Measurements from ENCODE around the gene PDIA2. TPM values are rescaled to one million over a fixed set of nuclear protein-coding genes. Genes with fewer than 3 reads are reported as not detected.
"Not testable (repeated sequence)": the region's sequence is repeated elsewhere in the genome, so short reads cannot be mapped to it uniquely, and the experiment has no call there.

PDIA2 gene
- total RNA-seq, 1 experiment from 2014 or later = 0.71 TPM

DNA sequence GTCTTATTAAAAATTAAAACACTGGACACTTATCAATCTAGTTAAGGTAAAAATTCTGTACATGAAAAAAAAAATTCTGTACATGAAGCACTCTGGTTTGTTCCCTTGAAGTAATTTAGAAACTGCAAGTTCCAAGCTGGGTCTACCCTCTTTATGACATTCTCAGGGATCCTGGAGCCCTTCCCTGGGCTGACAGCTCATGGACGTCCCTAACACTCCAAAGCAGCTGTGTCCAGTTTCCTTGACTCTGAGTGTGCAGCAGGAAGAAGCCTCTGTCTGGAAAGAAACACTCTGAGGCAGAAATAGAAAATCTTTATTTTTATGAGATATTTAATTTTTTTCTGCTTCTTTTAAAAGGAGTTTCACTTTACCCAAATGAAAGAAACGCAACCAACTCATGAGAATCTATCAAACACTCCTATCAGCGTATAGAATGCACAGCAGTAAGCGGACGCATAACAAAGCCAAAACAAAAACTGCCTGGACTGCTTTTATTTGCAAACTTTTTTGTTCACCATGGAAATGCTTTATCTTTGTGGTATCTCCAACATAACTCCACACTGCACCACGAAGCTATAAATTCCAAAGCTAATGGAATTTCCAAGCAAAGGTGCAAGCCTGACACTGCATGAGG is 48.3 kb downstream of the PDIA2 start:
- H3K4me1 ChIP-seq (ENCODE audit: low read length); DNase-seq; H3K9ac ChIP-seq (ENCODE audit: low read length); H3K27me3 ChIP-seq (ENCODE audit: low read length); H2AFZ ChIP-seq (ENCODE audit: low read length); H3K9me2 ChIP-seq (replicated peaks; ENCODE audit: insufficient read depth, low read length); H3K9me3 ChIP-seq (ENCODE audit: low read length); H3K36me3 ChIP-seq (ENCODE audit: insufficient read depth, low read length); H4K20me1 ChIP-seq (ENCODE audit: insufficient read depth, low read depth, low read length); H3K4me3 ChIP-seq (ENCODE audit: low read length); H3K27ac ChIP-seq (ENCODE audit: low read length); H3K4me2 ChIP-seq (ENCODE audit: low read depth, low read length, poor library complexity, severe bottlenecking): not testable (repeated sequence)
- peaks cover 85% of the 10 kb centered on the region for H3K79me2 ChIP-seq (ENCODE audit: low read length)

DNA sequence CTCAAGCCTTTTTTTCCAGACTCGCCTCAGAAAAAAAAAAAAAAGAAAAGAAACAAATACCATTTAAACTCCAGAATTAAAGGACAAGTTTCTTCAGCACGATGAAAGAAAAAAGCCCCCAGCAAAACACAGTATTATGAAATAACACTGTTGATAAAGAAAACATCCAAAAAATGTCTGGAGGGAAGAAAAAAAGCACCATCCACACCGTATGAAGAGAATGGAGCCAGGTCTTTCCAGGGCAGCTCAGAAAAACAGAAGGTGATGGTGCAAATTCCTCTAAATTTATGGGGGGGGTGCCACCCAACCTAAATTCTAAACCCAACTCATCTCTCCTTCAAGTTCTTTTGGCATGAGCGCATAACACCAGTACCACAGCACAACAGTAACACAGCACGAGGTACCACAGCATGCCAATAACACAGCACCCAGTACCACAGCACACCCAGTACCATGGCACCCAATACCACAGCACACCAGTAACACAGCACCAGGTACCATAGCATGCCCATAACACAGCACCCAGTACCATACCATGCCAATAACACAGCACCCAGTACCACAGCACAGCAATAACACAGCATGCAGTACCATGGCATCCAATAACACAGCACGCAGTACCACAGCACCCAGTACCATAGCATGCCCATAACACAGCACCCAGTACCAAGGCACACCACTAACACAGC is 50.6 kb downstream of the PDIA2 start:
- peaks cover 5% of the 10 kb centered on the region; the same call in 1 of the 2 replicates for H4K20me1 ChIP-seq (ENCODE audit: insufficient read depth, low read depth, low read length)
- no peak overlapping the region for H3K4me3 ChIP-seq (ENCODE audit: low read length)
- no peak overlapping the region for H3K9ac ChIP-seq (ENCODE audit: low read length)
- H3K4me1 ChIP-seq (ENCODE audit: low read length) = no peaks in the 10 kb centered on the region
- H3K4me2 ChIP-seq (ENCODE audit: low read depth, low read length, poor library complexity, severe bottlenecking) = no peak overlapping the region
- no peaks in the 10 kb centered on the region for H3K36me3 ChIP-seq (ENCODE audit: insufficient read depth, low read length)
- H3K9me3 ChIP-seq (ENCODE audit: low read length) = peaks cover 3% of the 10 kb centered on the region; the same call in 1 of the 2 replicates
- H3K27me3 ChIP-seq (ENCODE audit: low read length) = no peaks in the 10 kb centered on the region
- H3K9me2 ChIP-seq (replicated peaks; ENCODE audit: insufficient read depth, low read length) = no peaks in the 10 kb centered on the region
- H3K27ac ChIP-seq (ENCODE audit: low read length) = no peak overlapping the region
- H3K79me2 ChIP-seq (ENCODE audit: low read length) = peaks cover 95% of the 10 kb centered on the region
- no peak for DNase-seq
- no peak overlapping the region for H2AFZ ChIP-seq (ENCODE audit: low read length)

GRCh38 chr16:334164-334832 is 51.3 kb downstream of the PDIA2 start:
- H3K79me2 ChIP-seq (ENCODE audit: low read length) = peaks cover 94% of the 10 kb centered on the region
- H2AFZ ChIP-seq (ENCODE audit: low read length); DNase-seq; H3K27ac ChIP-seq (ENCODE audit: low read length); H3K4me3 ChIP-seq (ENCODE audit: low read length); H3K4me2 ChIP-seq (ENCODE audit: low read depth, low read length, poor library complexity, severe bottlenecking); H3K9me2 ChIP-seq (replicated peaks; ENCODE audit: insufficient read depth, low read length); H3K9ac ChIP-seq (ENCODE audit: low read length); H3K9me3 ChIP-seq (ENCODE audit: low read length); H3K27me3 ChIP-seq (ENCODE audit: low read length); H3K36me3 ChIP-seq (ENCODE audit: insufficient read depth, low read length); H3K4me1 ChIP-seq (ENCODE audit: low read length); H4K20me1 ChIP-seq (ENCODE audit: insufficient read depth, low read depth, low read length): not testable (repeated sequence)

- H3K9ac ChIP-seq (ENCODE audit: low read length); H3K9me2 ChIP-seq (replicated peaks; ENCODE audit: insufficient read depth, low read length); H2AFZ ChIP-seq (ENCODE audit: low read length); H3K4me2 ChIP-seq (ENCODE audit: low read depth, low read length, poor library complexity, severe bottlenecking); H3K36me3 ChIP-seq (ENCODE audit: insufficient read depth, low read length); H3K9me3 ChIP-seq (ENCODE audit: low read length); H3K4me1 ChIP-seq (ENCODE audit: low read length); DNase-seq; H3K27me3 ChIP-seq (ENCODE audit: low read length); H3K27ac ChIP-seq (ENCODE audit: low read length); H3K4me3 ChIP-seq (ENCODE audit: low read length); H4K20me1 ChIP-seq (ENCODE audit: insufficient read depth, low read depth, low read length): not testable (repeated sequence)
- H3K79me2 ChIP-seq (ENCODE audit: low read length) = peaks cover 98% of the 10 kb centered on the region
Observed at GRCh38 chr16:334861-335632, 52.1 kb downstream of the PDIA2 start.

DNA sequence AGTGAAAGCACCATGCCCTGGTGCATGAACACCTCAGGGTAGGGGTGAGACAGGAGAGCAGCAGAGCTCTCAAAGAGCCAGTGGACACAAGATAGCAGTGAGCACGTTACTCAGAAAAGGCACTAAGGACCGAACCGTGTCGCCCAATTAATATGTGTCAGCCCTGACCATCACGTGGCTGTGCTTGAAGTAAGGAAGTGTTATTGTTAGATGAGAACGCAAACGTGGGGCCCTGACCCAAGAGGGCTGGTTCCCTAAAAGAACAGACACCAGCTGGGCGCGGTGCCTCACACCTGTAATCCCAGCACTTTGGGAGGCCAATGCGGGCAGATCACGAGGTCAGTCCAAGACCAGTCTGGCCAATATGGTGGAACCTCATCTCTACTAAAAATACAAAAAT is 53.3 kb downstream of the PDIA2 start:
- no peaks in the 10 kb centered on the region for H3K4me1 ChIP-seq (ENCODE audit: low read length)
- H3K9me2 ChIP-seq (replicated peaks; ENCODE audit: insufficient read depth, low read length) = no peaks in the 10 kb centered on the region
- no peak overlapping the region for H3K4me2 ChIP-seq (ENCODE audit: low read depth, low read length, poor library complexity, severe bottlenecking)
- peaks cover 3% of the 10 kb centered on the region; the same call in 1 of the 2 replicates for H3K9me3 ChIP-seq (ENCODE audit: low read length)
- DNase-seq = no peak
- no peak overlapping the region for H2AFZ ChIP-seq (ENCODE audit: low read length)
- H3K27ac ChIP-seq (ENCODE audit: low read length) = no peak overlapping the region
- peaks cover 96% of the 10 kb centered on the region for H3K79me2 ChIP-seq (ENCODE audit: low read length)
- no peaks in the 10 kb centered on the region; the same call in 1 of the 2 replicates for H3K36me3 ChIP-seq (ENCODE audit: insufficient read depth, low read length)
- H3K9ac ChIP-seq (ENCODE audit: low read length) = no peak overlapping the region
- H4K20me1 ChIP-seq (ENCODE audit: insufficient read depth, low read depth, low read length) = peaks cover 10% of the 10 kb centered on the region; the same call in 1 of the 2 replicates
- H3K4me3 ChIP-seq (ENCODE audit: low read length) = no peak overlapping the region
- no peaks in the 10 kb centered on the region for H3K27me3 ChIP-seq (ENCODE audit: low read length)

Other genes starting within 250 kb of the PDIA2 start
- gene POLR3K, start 229.6 kb upstream of the PDIA2 start, total RNA-seq (2014; rRNA removed; shearing (Covaris generic); ENCODE audit: low replicate concordance) = 11.9 and 25.7 TPM in 2 replicates
- 21.8 and 50.3 TPM in 2 replicates for gene SNRNP25, start 229.3 kb upstream of the PDIA2 start, total RNA-seq (2014; rRNA removed; shearing (Covaris generic); ENCODE audit: low replicate concordance)
- gene RHBDF1, start 210.5 kb upstream of the PDIA2 start, total RNA-seq (2014; rRNA removed; shearing (Covaris generic); ENCODE audit: low replicate concordance) = 0.43 TPM in 1 of 2 replicates, not detected in the other
- gene MPG, start 204.9 kb upstream of the PDIA2 start, total RNA-seq (2014; rRNA removed; shearing (Covaris generic); ENCODE audit: low replicate concordance) = 182 and 298 TPM in 2 replicates
- 10.5 and 24.2 TPM in 2 replicates for gene NPRL3, start 144.5 kb upstream of the PDIA2 start, total RNA-seq (2014; rRNA removed; shearing (Covaris generic); ENCODE audit: low replicate concordance)
- gene HBZ, start 130.5 kb upstream of the PDIA2 start, total RNA-seq (2014; rRNA removed; shearing (Covaris generic); ENCODE audit: low replicate concordance) = not detected in 2 replicates
- gene HBM, start 117.2 kb upstream of the PDIA2 start, total RNA-seq (2014; rRNA removed; shearing (Covaris generic); ENCODE audit: low replicate concordance) = not detected in 2 replicates
- not detected in 2 replicates for gene HBA2, start 110.3 kb upstream of the PDIA2 start, total RNA-seq (2014; rRNA removed; shearing (Covaris generic); ENCODE audit: low replicate concordance)
- gene HBA1, start 106.5 kb upstream of the PDIA2 start, total RNA-seq (2014; rRNA removed; shearing (Covaris generic); ENCODE audit: low replicate concordance) = not detected in 2 replicates
- not detected in 2 replicates for gene HBQ1, start 102.7 kb upstream of the PDIA2 start, total RNA-seq (2014; rRNA removed; shearing (Covaris generic); ENCODE audit: low replicate concordance)
- 85.6 and 110 TPM in 2 replicates for gene LUC7L, start 53.7 kb upstream of the PDIA2 start, total RNA-seq (2014; rRNA removed; shearing (Covaris generic); ENCODE audit: low replicate concordance)
- gene FAM234A, start 48.3 kb upstream of the PDIA2 start, total RNA-seq (2014; rRNA removed; shearing (Covaris generic); ENCODE audit: low replicate concordance) = 12.2 and 24.5 TPM in 2 replicates
- gene RGS11, start 7.2 kb upstream of the PDIA2 start, total RNA-seq (2014; rRNA removed; shearing (Covaris generic); ENCODE audit: low replicate concordance) = not detected in 2 replicates
- 2.7 and 3.1 TPM in 2 replicates for gene ARHGDIG, start 2.6 kb upstream of the PDIA2 start, total RNA-seq (2014; rRNA removed; shearing (Covaris generic); ENCODE audit: low replicate concordance)
- 14.6 and 46.4 TPM in 2 replicates for gene AXIN1, start 69.6 kb downstream of the PDIA2 start, total RNA-seq (2014; rRNA removed; shearing (Covaris generic); ENCODE audit: low replicate concordance)
- 38.1 and 103 TPM in 2 replicates for gene MRPL28, start 87.4 kb downstream of the PDIA2 start, total RNA-seq (2014; rRNA removed; shearing (Covaris generic); ENCODE audit: low replicate concordance)
- 50.0 and 58.1 TPM in 2 replicates for gene PGAP6, start 98.8 kb downstream of the PDIA2 start, total RNA-seq (2014; rRNA removed; shearing (Covaris generic); ENCODE audit: low replicate concordance)
- gene NME4, start 114.0 kb downstream of the PDIA2 start, total RNA-seq (2014; rRNA removed; shearing (Covaris generic); ENCODE audit: low replicate concordance) = 102 and 190 TPM in 2 replicates
- gene DECR2, start 118.7 kb downstream of the PDIA2 start, total RNA-seq (2014; rRNA removed; shearing (Covaris generic); ENCODE audit: low replicate concordance) = 5.3 and 10.4 TPM in 2 replicates
- 6.0 and 17.2 TPM in 2 replicates for gene RAB11FIP3, start 142.5 kb downstream of the PDIA2 start, total RNA-seq (2014; rRNA removed; shearing (Covaris generic); ENCODE audit: low replicate concordance)
- 26.7 and 51.3 TPM in 2 replicates for gene CAPN15, start 244.5 kb downstream of the PDIA2 start, total RNA-seq (2014; rRNA removed; shearing (Covaris generic); ENCODE audit: low replicate concordance)

All from Karpas-422 (cell line).